ENCODE measurements around the gene CCDC71. TPM values are rescaled to one million over a fixed set of nuclear protein-coding genes. Genes with fewer than 3 reads are reported as not detected.

Gene CCDC71
- total and polyA plus RNA-seq, 2 experiments from 2014 or later, result 1.9 to 44.2 TPM

- peaks cover 9% of the 10 kb centered on the region for H3K27me3 Mint-ChIP-seq (ENCODE audit: insufficient read depth, low read depth, poor library complexity)
- peaks cover 21% of the 10 kb centered on the region for H3K4me1 Mint-ChIP-seq
- H3K4me3 Mint-ChIP-seq, result peak overlapping the region; percentile 21; the same call in 2 of the 3 replicates
- no peak overlapping the region for H3K4me3 ChIP-seq
- no peak overlapping the region for H2AFZ ChIP-seq
- no peaks in the 10 kb centered on the region for H4K20me1 ChIP-seq (replicated peaks; ENCODE audit: insufficient read depth)
- DNase-seq (ENCODE audit: low spot score), result no peak
- H3K4me2 ChIP-seq, result peak overlapping the region; percentile 96; the same call in 1 of the 2 replicates
- H3F3A ChIP-seq (replicated peaks; ENCODE audit: low read depth), result no peaks in the 10 kb centered on the region
- H3K36me3 Mint-ChIP-seq (ENCODE audit: low read depth), result peaks cover 2% of the 10 kb centered on the region; the same call in 1 of the 3 replicates
- peaks cover 9% of the 10 kb centered on the region for H3K4me1 ChIP-seq (ENCODE audit: insufficient read depth)
- ATAC-seq, result no peak
- H3K9me2 ChIP-seq (ENCODE audit: insufficient read depth), result no peaks in the 10 kb centered on the region
- H3K27ac Mint-ChIP-seq, result no peak overlapping the region
- H3K9me3 Mint-ChIP-seq, result no peaks in the 10 kb centered on the region
- no peaks in the 10 kb centered on the region for H3K79me2 ChIP-seq (replicated peaks; ENCODE audit: insufficient read depth)
- no peaks in the 10 kb centered on the region for H3K36me3 ChIP-seq (ENCODE audit: insufficient read depth)
- no peaks in the 10 kb centered on the region for H3K27me3 ChIP-seq (ENCODE audit: insufficient read depth)
- TF ChIP-seq CREB1 (CRISPR knock-in tag; IDR thresholded peaks at IDR 0.05; ENCODE audit: low read depth) (no peak), POLR2AphosphoS5 (IDR thresholded peaks at IDR 0.05; ENCODE audit: low read depth) (no peak), JUNB (IDR thresholded peaks at IDR 0.05; ENCODE audit: unreplicated experiment) (no peak), EZH2 (IDR thresholded peaks at IDR 0.05; ENCODE audit: low read depth, unreplicated experiment) (no peak), ETS1 (IDR thresholded peaks at IDR 0.05) (no peak), ZNF114 (CRISPR knock-in tag; IDR thresholded peaks at IDR 0.05) (no peak), STAT1 (IDR thresholded peaks at IDR 0.05; ENCODE audit: unreplicated experiment) (no peak), ZNF462 (CRISPR knock-in tag; IDR thresholded peaks at IDR 0.05) (no peak), NANOG (IDR thresholded peaks at IDR 0.05; ENCODE audit: borderline replicate concordance) (no peak), EZH2phosphoT487 (IDR thresholded peaks at IDR 0.05; ENCODE audit: unreplicated experiment) (no peak), REST (IDR thresholded peaks at IDR 0.05; ENCODE audit: unreplicated experiment) (no peak), CTCF (conservative IDR thresholded peaks at IDR 0.05; ENCODE audit: low read depth in 2 of 2) (no peak), ZNF331 (CRISPR knock-in tag; IDR thresholded peaks at IDR 0.05; ENCODE audit: low read depth) (no peak)
- H3K27ac ChIP-seq (ENCODE audit: low read depth), result no peak overlapping the region
Observed at GRCh38 chr3:49172551-49173041, 6.5 kb upstream of the CCDC71 start.

Data from GM23338 (cell line).